ENCODE data around the gene TNNC2. TPM values are rescaled to one million over a fixed set of nuclear protein-coding genes. Genes with fewer than 3 reads are reported as not detected.
"Not testable (repeated sequence)": the region's sequence is repeated elsewhere in the genome, so short reads cannot be mapped to it uniquely, and the experiment has no call there.

TNNC2 gene
- total and polyA plus RNA-seq, 3 experiments from 2014 or later, result 0.36 TPM; not detected in 2

DNA sequence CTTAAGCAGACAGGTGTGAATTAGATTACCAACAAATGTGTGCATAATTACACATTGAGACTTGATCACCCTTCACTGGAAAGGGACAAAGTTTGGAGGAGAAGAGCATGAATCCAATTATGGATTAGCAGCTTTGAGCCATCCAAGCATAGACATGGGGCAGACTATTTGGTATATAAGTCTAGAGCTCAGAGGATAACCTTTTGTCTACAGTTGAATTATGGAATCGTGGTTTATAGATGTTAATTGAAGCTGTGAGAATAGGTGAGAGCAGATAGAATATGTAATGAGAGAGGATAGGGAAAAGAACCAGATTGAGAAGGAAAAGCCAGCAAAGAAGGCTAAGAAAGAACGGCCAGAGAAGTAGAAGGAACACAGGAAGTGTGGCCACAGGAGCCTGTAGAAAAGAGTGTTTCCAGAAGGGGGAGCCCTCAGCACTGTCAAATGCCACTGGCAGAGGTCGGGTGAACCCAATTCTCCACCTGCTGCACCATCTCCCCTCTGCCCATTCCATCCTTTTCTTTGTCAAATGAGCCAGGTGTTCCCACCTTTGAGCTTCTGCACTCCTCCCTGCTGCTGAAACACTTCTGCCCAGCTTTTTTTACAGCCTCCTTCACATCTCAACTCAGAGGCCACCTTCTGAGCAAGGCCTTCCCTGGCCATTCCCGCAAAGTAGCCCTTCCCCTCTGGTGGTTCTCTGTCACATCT is 28.0 kb downstream of the TNNC2 start:
- Histone ChIP-seq H3K4me3 (ENCODE audit: low read length) (no peak overlapping the region), H3K36me3 (ENCODE audit: insufficient read depth, low read length) (peaks cover 37% of the 10 kb centered on the region), H3K9me3 (ENCODE audit: low read length) (no peaks in the 10 kb centered on the region), H3K27ac (ENCODE audit: low read depth, low read length) (no peak overlapping the region), H3K27me3 (ENCODE audit: insufficient read depth, low read length, poor library complexity, severe bottlenecking) (no peaks in the 10 kb centered on the region), H3K4me1 (ENCODE audit: insufficient read depth, low read length) (no peaks in the 10 kb centered on the region)
- H3K27ac Mint-ChIP-seq, result peak overlapping the region; percentile 10 to 94 (median 66)
- H3K4me1 Mint-ChIP-seq, result peaks cover 10% of the 10 kb centered on the region in 3 donors
- H3K4me3 Mint-ChIP-seq, result no peak overlapping the region
- peaks cover 4 to 69% (median 28%) of the 10 kb centered on the region in 3 donors for H3K36me3 Mint-ChIP-seq
- POLR2A ChIA-PET, result interaction anchor here (0.6 kb wide), 1 partner anchor 735 kb away, joined by 3 read pairs; no protein-coding TSS in a partner anchor
- no peaks in the 10 kb centered on the region for H3K27me3 Mint-ChIP-seq
- peak; percentile 40 to 73 (median 49) for DNase-seq
- CTCF ChIA-PET, result interaction anchor here (0.8 to 2.5 kb wide), 20 partner anchors 9 to 215 kb away, joined by 3 to 21 read pairs (median 5); partner anchors contain the start of genes CTSA, NEURL2 and ZNF335
- H3K9me3 Mint-ChIP-seq, result no peaks in the 10 kb centered on the region

DNA sequence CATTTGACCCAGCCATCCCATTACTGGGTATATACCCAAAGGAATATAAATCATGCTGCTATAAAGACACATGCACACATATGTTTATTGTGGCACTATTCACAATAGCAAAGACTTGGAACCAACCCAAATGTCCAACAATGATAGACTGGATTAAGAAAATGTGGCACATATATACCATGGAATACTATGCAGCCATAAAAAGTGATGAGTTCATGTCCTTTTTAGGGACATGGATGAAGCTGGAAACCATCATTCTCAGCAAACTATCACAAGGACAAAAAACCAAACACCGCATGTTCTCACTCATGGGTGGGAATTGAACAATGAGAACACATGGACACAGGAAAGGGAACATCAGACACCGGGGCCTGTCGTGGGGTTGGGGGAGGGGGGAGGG is 29.2 kb downstream of the TNNC2 start:
- H3K9me3 Mint-ChIP-seq; DNase-seq; POLR2A ChIA-PET; H3K27me3 ChIP-seq (ENCODE audit: insufficient read depth, low read length, poor library complexity, severe bottlenecking); H3K4me1 ChIP-seq (ENCODE audit: insufficient read depth, low read length); H3K4me3 ChIP-seq (ENCODE audit: low read length); H3K4me3 Mint-ChIP-seq; H3K27ac ChIP-seq (ENCODE audit: low read depth, low read length); H3K27me3 Mint-ChIP-seq; H3K9me3 ChIP-seq (ENCODE audit: low read length): not testable (repeated sequence)
- Mint-ChIP-seq H3K4me1 (peaks cover 11 to 15% (median 11%) of the 10 kb centered on the region in 3 donors), H3K27ac (peak overlapping the region in 1 of 8 donors; percentile 94), H3K36me3 (peaks cover 4 to 64% (median 23%) of the 10 kb centered on the region in 3 donors)
- CTCF ChIA-PET, result interaction anchor here (1.4 to 2.5 kb wide), 5 partner anchors 11 to 173 kb away, joined by 4 to 21 read pairs (median 11); partner anchors contain the start of gene ZNF335
- H3K36me3 ChIP-seq (ENCODE audit: insufficient read depth, low read length), result peaks cover 27% of the 10 kb centered on the region

DNA sequence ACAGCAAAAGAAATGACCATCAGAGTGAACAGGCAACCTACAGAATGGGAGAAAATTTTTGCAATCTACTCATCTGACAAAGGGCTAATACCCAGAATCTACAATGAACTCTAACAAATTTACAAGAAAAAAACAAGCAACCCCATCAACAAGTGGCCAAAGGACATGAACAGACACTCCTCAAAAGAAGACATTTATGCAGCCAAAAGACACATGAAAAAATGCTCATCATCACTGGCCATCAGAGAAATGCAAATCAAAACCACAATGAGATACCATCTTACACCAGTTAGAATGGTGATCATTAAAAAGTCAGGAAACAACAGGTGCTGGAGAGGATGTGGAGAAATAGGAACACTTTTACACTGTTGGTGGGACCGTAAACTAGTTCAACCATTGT is 29.6 kb downstream of the TNNC2 start:
- POLR2A ChIA-PET; H3K9me3 Mint-ChIP-seq; CTCF ChIA-PET; H3K4me3 Mint-ChIP-seq; H3K4me3 ChIP-seq (ENCODE audit: low read length); H3K4me1 ChIP-seq (ENCODE audit: insufficient read depth, low read length); H3K27me3 ChIP-seq (ENCODE audit: insufficient read depth, low read length, poor library complexity, severe bottlenecking); H3K9me3 ChIP-seq (ENCODE audit: low read length); H3K27me3 Mint-ChIP-seq; H3K27ac ChIP-seq (ENCODE audit: low read depth, low read length); DNase-seq: not testable (repeated sequence)
- Mint-ChIP-seq H3K36me3 (peaks cover 4 to 62% (median 19%) of the 10 kb centered on the region in 3 donors), H3K4me1 (peaks cover 15 to 20% (median 16%) of the 10 kb centered on the region in 3 donors), H3K27ac (peak overlapping the region in 1 of 8 donors; percentile 32)
- H3K36me3 ChIP-seq (ENCODE audit: insufficient read depth, low read length), result peaks cover 23% of the 10 kb centered on the region

DNA sequence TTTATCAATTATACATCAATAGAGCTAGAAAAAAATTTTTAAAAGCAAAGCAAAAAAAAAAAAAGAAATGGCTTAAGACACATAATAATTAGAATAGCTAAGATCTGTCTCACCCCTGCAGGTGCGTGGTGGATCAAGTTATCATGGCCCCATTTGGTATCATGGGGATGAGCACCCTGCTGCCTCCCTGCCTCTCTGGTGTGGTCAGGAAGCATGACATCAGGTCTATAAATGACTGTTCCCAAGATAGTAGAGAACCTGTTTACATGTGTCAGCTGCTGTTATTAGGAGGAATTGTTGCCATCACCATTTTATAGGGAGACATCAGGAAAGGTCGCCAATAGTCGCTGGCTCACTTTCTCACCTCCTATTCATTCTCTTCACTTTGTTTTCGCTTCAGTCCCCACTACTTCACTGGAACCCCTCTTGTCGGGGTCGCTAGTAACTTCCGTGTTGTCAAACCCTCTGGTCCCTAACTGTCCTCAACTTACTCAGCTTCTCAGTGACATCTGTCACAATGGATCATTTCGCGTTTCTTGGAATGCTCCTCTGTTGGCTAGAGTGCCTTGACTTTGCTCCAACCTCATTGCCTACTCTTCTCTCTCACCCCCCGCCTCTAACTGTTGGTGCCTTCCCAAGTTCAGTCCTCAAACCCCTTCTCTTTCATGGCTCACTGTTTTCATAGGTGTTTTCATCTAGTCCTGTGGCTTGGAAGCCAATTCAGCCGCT is 30.6 kb downstream of the TNNC2 start:
- peaks cover 21 to 28% (median 22%) of the 10 kb centered on the region in 3 donors for H3K4me1 Mint-ChIP-seq
- peak overlapping the region in 5 of 8 donors; percentile 4 to 85 (median 49) for H3K27ac Mint-ChIP-seq
- Histone ChIP-seq H3K27ac (ENCODE audit: low read depth, low read length) (no peak overlapping the region), H3K27me3 (ENCODE audit: insufficient read depth, low read length, poor library complexity, severe bottlenecking) (no peaks in the 10 kb centered on the region), H3K36me3 (ENCODE audit: insufficient read depth, low read length) (peaks cover 17% of the 10 kb centered on the region), H3K4me3 (ENCODE audit: low read length) (no peak overlapping the region), H3K4me1 (ENCODE audit: insufficient read depth, low read length) (peaks cover 10% of the 10 kb centered on the region), H3K9me3 (ENCODE audit: low read length) (no peaks in the 10 kb centered on the region)
- H3K4me3 Mint-ChIP-seq, result peak overlapping the region in 1 of 7 donors; percentile 4
- no peaks in the 10 kb centered on the region for H3K9me3 Mint-ChIP-seq
- H3K27me3 Mint-ChIP-seq, result no peaks in the 10 kb centered on the region
- H3K36me3 Mint-ChIP-seq, result peaks cover 4 to 57% (median 15%) of the 10 kb centered on the region in 3 donors
- no peak for DNase-seq
- POLR2A ChIA-PET, result no interaction called here
- CTCF ChIA-PET, result interaction anchor here (1.1 to 1.6 kb wide), 2 partner anchors 11 to 476 kb away, joined by 3 to 4 read pairs; no protein-coding TSS in a partner anchor

DNA sequence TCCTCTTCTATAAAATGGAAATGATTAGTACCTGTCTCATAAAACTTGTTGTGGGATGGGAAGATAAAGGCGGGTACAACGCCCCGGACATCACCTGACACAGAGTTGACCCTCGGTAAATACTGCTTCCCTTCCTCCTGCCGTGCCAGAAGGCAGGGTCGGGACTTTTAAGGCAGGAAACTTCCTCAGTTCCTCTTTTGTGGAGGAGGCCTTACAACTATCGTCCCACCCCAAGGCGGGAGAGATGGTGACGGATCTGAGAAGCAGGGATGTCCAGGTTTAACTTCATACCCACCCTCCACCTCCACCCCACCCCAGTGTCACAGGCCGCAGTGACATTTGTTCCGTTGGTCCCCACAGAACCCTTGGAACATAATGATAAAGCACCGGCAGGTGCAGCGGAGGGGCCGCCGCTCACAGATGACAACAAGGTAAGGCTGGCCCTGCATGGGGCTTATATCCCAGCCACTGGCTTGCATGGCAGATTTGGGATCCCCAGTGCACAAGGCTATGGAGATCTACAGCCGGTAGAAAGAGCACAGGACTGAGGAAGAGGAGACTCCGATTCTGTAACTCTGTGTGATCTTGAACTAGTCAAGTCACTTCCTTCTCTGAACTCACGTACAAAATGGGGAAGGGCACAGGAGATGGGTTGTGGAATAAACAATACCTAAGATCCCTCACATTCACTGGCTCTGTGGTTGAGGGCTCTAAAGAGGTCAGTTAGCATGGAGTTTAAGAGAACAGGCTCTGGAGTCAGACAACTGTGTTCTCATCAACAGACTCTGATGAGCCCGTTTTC is 34.6 kb downstream of the TNNC2 start:
- H3K36me3 Mint-ChIP-seq, result peaks cover 4 to 43% (median 14%) of the 10 kb centered on the region in 3 donors
- H3K9me3 ChIP-seq (ENCODE audit: low read length), result no peaks in the 10 kb centered on the region
- ChIA-PET POLR2A (interaction anchor here (0.5 kb wide), 1 partner anchor 12 kb away, joined by 3 read pairs; no protein-coding TSS in a partner anchor), CTCF (interaction anchor here (1.0 to 2.5 kb wide), 3 partner anchors 9 to 141 kb away, joined by 3 to 13 read pairs (median 3); no protein-coding TSS in a partner anchor)
- H3K27ac Mint-ChIP-seq, result peak overlapping the region; percentile 88 to 99 (median 95)
- no peaks in the 10 kb centered on the region for H3K27me3 ChIP-seq (ENCODE audit: insufficient read depth, low read length, poor library complexity, severe bottlenecking)
- peak overlapping the region; percentile 87 to 95 (median 91) for H3K4me3 Mint-ChIP-seq
- no peak for DNase-seq
- peaks cover 12% of the 10 kb centered on the region for H3K36me3 ChIP-seq (ENCODE audit: insufficient read depth, low read length)
- H3K4me1 ChIP-seq (ENCODE audit: insufficient read depth, low read length), result peaks cover 10% of the 10 kb centered on the region
- peak overlapping the region; percentile 92 for H3K27ac ChIP-seq (ENCODE audit: low read depth, low read length)
- no peaks in the 10 kb centered on the region for H3K27me3 Mint-ChIP-seq
- H3K4me3 ChIP-seq (ENCODE audit: low read length), result peak overlapping the region; percentile 76
- H3K9me3 Mint-ChIP-seq, result no peaks in the 10 kb centered on the region
- peaks cover 13 to 23% (median 13%) of the 10 kb centered on the region in 3 donors for H3K4me1 Mint-ChIP-seq

DNA sequence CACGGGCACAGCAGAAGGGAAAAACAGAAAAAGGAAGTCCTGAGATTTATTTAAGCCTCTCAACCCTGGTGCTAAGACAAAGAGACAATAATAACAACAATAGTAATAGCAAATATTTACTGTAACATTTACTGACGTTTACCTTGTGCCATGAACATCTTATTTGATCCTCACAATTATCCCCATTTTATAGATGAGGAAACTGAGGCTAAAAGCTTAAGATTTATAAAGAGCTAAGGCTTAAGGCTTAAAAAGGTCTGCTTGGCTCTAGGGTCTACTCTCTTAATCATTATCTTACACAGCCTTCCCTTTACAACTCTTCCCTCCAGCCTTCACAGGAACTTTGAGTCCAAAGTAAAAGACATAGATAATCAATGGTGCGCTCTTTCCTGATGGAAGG is 38.8 kb downstream of the TNNC2 start:
- Mint-ChIP-seq H3K4me1 (peaks cover 13 to 20% (median 13%) of the 10 kb centered on the region in 3 donors), H3K36me3 (peaks cover 0 to 9% (median 0%) of the 10 kb centered on the region in 3 donors), H3K4me3 (no peak overlapping the region), H3K9me3 (no peaks in the 10 kb centered on the region), H3K27ac (no peak overlapping the region), H3K27me3 (peaks cover 1 to 3% of the 10 kb centered on the region in 2 donors)
- H3K9me3 ChIP-seq (ENCODE audit: low read length), result no peaks in the 10 kb centered on the region
- ChIA-PET POLR2A (no interaction called here), CTCF (interaction anchor here (0.6 kb wide), 1 partner anchor 17 kb away, joined by 3 read pairs; no protein-coding TSS in a partner anchor)
- H3K36me3 ChIP-seq (ENCODE audit: insufficient read depth, low read length), result no peaks in the 10 kb centered on the region
- peaks cover 10% of the 10 kb centered on the region for H3K4me1 ChIP-seq (ENCODE audit: insufficient read depth, low read length)
- no peak for DNase-seq
- no peak overlapping the region for H3K27ac ChIP-seq (ENCODE audit: low read depth, low read length)
- H3K27me3 ChIP-seq (ENCODE audit: insufficient read depth, low read length, poor library complexity, severe bottlenecking), result no peaks in the 10 kb centered on the region
- H3K4me3 ChIP-seq (ENCODE audit: low read length), result no peak overlapping the region

DNA sequence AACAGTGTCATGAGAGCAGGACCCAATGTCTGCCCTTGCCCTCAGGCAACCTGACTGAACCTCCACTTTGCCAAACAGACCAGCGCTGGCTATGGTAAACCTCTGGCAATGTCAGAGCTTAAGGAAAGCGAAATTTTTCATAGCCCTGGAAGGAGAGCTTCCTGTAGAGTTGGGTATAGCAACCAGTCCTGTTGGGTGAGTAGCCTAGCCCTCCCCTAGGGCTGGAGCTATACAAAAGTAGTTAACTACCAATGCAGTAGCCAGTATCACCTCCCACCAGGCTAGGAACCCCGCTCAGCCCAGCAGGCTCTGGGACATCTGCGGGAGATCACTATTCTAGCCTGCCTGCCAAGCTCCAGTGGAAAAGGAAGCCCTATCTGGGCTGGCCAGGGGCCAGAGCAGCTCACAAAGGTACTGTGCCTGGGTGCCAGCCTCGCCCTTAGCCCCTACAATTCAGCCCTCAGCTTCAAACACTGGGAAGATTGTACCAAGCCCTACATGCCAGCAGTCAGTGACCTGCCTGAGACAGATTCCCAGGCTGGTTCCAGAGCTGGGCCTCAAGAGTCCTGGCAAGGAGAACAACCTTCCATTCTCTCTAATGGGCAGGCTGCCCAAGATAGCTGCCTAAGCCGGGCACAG is 43.3 kb downstream of the TNNC2 start:
- no peak for DNase-seq
- H3K27ac Mint-ChIP-seq, result peak overlapping the region in 1 of 8 donors; percentile 63
- no peaks in the 10 kb centered on the region for H3K36me3 Mint-ChIP-seq
- no peak overlapping the region for H3K4me3 Mint-ChIP-seq
- Histone ChIP-seq H3K4me1 (ENCODE audit: insufficient read depth, low read length) (no peaks in the 10 kb centered on the region), H3K36me3 (ENCODE audit: insufficient read depth, low read length) (no peaks in the 10 kb centered on the region), H3K27ac (ENCODE audit: low read depth, low read length) (no peak overlapping the region), H3K9me3 (ENCODE audit: low read length) (no peaks in the 10 kb centered on the region), H3K27me3 (ENCODE audit: insufficient read depth, low read length, poor library complexity, severe bottlenecking) (no peaks in the 10 kb centered on the region), H3K4me3 (ENCODE audit: low read length) (no peak overlapping the region)
- H3K4me1 Mint-ChIP-seq, result peaks cover 5 to 15% (median 6%) of the 10 kb centered on the region in 3 donors
- POLR2A ChIA-PET, result no interaction called here
- H3K9me3 Mint-ChIP-seq, result no peaks in the 10 kb centered on the region
- H3K27me3 Mint-ChIP-seq, result peaks cover 1 to 3% of the 10 kb centered on the region in 2 donors
- CTCF ChIA-PET, result interaction anchor here (0.9 to 3.3 kb wide), 3 partner anchors 12 to 203 kb away, joined by 3 to 14 read pairs (median 6); no protein-coding TSS in a partner anchor
